HG03066 (cell line): Measurements from ENCODE around the gene CPM.

ENCODE experiments used
- ATAC-seq: cut with Tn5 transposase; IDR thresholded peaks from one replicate; pipeline ENCODE4 v1.9.1; 2021; ENCODE audit warnings: low read depth; ENCODE audit not compliant: unreplicated experiment

Gene CPM

DNA sequence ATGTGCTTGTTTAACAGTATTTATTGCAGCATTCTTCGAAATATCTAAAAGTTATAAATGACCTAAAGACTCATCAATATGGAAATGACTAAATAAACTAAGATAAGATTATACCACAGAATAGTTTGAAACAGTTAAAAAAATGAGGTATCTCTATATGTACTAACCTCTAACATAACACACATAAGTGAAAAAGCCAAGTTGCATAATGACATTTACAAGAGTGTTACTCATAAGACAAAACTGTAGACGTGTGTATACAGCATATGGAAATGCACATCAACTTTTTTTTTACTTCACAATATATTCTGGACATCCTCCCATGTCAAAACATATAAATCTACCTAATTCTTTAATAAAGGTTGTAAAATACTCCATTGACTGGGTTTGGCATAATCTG is 22.8 kb downstream of the CPM start:
- ATAC-seq, result no peak

GRCh38 chr12:68908076-68908475 is 24.9 kb downstream of the CPM start:
- ATAC-seq, result no peak

- ATAC-seq, result no peak
These were observed 27.2 kb downstream of the CPM start for GRCh38 chr12:68905733-68906132.

DNA sequence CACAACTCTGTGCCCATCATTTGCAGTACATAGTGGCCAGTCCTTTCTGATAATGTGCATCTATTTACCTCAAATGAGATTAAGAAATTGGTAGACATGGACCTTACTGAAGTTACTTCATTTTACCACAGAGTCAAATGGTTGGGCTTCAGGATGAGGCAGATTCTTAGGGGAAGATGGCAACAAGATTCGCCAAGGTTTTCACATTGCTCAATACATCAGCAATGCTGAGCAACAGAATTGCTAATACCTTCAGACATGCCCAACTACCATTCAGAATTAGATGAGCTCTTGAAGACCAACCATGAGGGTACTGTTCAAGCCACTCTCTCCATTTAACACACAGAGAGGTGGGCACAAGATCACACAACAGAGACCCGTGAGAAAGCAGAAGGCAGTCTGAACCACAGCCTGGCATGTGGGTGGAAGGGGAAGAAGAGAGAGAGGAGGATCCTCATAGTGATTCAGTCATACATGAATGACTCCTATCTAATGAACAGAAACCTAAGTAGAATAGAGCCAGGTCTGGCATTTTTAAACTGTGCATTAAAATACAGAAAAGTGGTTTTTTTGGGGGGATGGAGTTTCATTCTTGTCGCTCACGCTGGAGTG is 28.5 kb downstream of the CPM start:
- peak; percentile 58 for ATAC-seq

DNA sequence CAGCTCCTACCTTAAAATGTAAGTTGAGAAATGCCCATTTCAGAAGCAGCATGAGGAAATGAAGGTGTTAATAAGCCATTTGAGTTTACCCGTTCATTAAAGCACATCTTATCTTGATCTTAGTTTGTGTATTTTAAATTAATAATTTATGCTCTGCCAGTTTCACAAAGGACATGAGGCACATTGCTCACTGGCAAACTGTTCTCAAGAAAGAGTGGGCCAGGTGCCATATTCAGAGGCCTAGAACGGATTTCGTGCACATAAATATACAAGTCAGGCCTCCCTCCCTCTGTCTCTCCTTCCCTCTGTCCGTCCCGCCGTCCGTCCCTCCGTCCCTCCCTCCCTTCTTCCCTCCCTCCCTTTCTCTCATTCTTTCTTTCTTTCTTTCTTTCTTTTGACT is 29.5 kb downstream of the CPM start:
- no peak for ATAC-seq

DNA sequence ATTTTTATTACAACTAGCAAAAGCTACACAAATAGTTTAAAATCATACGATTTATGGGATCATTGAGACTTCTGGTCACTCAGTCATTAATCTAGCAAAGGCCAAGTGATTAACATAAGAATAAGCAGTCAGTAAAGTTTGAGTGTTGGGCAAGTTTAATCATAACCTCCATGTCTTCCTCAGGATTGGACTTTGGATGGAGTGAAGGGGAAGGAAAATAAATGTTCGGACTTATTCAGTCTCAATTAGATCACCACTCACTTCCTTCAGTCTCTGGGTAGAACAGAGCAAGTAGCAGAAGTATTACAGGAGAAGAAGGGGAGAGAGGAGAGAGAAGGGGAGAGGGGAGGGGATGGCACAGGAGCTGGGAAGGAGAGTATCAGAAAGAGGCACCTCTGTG is 31.4 kb downstream of the CPM start:
- ATAC-seq, result no peak

GRCh38 chr12:68901145-68901544 is 31.8 kb downstream of the CPM start:
- no peak for ATAC-seq

GRCh38 chr12:68900241-68900640 is 32.7 kb downstream of the CPM start:
- ATAC-seq, result no peak

DNA sequence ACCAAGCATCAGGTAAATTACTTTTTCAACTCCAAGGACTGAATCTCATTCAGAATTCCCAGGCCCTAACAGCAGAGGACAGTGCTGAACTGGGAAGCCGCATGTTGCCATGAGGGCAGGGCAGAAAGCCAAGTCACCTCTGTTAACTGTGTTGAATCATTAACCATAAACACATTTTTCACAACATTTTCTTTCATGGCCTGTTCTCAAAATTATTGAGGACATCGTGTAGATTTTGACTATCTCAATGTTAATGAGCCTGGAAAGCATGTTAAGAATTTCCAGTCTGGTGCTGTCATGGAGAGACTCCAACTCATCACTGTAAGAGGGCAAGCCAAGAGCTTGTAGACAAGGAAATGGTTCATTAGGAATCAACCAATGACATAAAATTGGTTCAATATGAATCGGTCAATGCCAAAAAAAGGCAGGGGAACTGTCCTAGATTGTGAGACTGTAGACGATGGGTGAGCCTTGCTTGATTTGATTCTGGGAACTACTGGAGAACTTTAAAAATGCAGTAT is 33.7 kb downstream of the CPM start:
- ATAC-seq, result no peak

DNA sequence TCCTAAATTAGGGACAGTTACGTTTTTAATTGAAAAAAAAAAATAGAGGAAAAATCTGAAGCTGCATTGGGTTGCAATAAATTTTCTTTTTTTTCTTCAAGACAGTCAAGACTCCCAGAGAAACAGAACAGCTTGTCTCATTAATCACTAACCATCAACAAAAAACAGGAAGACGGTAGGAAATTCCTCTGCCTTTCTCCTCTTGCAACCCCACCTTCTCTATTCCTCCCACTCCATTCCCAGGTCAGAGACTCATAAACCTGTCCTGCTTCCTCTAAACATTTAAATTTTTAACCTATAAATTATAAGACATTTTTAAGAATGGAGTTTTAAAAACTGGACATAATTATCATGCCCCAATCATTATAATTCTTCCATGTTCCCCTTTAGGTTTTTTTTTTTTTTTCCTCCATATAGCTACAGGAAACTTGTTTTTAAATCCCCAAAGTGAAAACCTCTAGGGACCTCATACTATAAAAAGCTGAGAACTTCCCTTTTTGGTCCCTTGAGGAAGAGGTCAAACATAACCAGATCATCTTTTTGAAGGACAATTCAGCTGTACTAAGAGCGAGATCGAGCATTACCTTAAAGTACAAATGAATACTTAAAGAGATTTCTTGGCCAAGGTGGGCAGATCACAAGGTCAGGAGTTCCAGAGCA is 36.0 kb downstream of the CPM start:
- no peak for ATAC-seq

DNA sequence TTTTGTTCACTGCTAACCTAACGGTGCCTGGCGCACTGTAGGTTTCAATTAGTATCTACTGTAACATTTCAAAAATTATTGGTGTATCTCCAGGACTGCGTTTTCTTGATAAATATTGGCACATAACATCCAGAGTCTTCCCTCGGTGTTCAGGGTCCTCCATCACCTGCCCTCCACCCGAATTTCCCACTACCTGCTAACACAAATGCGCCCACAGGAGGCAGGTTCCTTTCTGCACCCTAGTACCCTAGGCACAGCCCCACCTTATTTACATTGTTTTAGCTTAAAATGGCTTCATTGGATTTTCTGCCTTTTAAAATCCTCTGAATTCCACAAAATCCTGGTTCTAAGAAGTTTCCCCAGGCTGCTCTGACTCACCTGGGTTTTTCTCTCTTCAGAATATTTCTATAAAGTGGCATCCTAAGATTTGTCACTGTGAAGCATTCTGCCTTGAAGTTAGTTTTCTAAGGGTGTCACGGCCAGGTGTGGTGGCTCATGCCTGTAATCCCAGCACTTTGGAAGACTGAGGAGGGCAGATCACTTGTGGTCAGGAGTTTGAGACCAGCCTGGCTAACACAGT is 38.6 kb downstream of the CPM start:
- no peak for ATAC-seq

GRCh38 chr12:68893741-68894140 is 39.2 kb downstream of the CPM start:
- no peak for ATAC-seq

- no peak for ATAC-seq
These were observed 39.8 kb downstream of the CPM start for GRCh38 chr12:68893201-68893600.

DNA sequence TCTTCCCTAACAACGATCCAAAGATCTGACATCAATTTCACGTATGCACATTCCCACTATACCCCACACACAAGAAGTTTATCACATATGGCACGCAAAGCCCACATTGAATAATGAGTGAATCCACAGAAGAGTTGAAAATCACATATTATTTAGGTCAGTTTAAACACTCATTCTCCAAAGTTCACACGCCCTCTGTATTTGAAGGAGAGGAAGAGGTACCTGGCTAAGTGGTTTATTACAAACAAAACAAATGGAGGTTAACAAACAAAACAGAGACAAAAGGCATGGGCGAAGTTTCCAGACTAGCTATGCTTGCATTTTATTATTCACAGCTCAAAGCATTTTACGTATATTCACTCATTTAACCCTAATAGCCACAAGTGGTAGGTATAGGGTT is 41.8 kb downstream of the CPM start:
- ATAC-seq, result no peak

DNA sequence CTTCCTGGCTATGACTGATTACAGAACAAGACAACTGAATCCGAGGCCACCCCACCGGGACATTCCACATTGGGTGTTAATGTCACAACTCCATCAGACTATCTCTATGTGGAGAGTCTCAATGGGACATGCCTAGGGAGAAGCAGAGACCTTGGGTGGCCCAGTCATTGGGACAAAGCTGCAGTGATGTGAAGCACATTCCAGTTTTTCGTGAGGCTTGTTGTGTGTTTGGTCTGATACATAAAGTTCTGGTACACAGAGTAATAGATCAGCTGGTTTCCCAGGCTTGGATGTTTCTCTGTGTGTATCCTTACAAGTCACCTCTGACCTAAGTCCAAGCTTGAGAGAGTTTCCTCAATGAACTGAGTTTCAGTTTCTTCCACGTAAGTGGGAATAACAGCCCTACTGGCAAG is 42.3 kb downstream of the CPM start:
- ATAC-seq, result no peak

DNA sequence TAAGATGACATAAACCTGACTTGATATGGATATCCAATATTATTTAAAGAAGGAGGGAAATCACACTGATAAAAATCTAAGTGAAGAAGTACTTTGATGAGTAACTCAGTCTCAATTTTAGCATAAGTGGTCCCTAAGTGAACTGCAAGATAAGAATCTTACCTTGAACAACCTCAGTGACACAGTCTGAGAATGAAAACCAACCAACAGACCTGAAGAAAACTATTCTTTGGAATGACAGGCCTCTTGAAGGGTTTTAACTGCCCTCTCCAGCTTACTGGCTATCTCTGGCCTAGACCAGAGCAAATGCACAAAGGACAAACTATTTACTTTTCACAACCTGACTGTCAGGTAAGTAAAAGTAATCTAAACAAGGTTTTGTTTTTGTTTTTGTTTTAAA is 44.7 kb downstream of the CPM start:
- ATAC-seq, result no peak

DNA sequence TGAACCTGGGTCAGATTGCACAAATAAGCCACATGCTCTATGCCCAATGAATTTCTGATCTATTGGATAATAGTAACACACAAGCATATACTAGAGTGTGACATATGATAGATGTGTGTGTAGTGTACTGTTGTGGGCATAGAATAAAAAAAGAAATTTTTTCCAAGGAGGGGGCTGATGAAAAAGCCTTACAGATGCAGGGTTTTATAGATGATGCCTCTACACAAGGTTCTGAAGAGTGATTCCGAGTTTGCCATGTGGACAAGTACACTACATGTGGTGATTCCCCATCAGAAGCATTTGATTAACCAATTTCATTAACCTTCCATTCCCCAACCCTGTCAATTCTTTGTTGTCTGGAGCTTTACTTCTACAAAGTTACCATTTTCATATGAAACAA is 45.3 kb downstream of the CPM start:
- ATAC-seq, result no peak

DNA sequence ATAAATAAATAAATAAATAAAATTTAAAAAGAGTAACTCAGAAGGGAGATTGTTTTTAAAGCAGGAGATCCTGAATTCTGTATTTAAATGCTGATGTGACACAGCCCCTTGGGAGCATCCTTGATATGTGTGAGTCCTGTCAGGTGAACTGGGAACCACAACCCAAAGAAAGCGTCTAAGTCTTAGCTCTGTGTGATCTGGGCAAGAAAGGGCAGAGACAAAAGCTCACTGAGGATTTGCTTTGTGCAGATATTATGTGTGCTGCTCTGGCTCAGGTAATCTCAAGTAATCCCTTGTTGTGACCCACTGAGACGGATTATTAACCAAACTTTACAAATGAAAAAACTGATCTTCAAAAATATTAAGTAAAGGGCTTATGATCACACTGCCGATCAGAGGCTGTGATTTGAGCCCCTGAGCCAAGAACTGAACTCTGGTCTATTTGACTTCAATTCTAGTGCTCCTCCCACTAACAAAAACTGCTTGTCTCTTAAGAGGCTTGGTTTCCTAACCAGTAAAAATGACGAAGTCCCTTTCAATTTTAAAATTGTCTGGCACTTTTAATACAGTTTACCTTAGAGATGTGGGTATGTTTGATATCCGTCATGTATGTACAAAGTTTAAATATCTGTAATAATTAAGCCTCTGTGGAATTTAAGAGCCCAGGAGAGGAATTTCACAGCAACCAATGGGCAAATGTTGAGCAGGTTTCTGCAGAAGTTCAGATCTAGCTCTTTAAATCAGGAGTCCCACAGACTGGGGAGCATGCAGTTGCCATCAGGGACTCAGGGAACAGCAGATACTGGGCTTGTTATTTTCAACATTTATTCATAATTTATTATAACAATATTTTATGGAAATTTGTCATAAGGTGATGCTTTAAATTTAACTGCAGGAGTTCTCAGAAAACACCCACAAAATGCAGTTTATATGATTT is 46.1 kb downstream of the CPM start:
- no peak for ATAC-seq

GRCh38 chr12:68885381-68885780 is 47.6 kb downstream of the CPM start:
- no peak for ATAC-seq

GRCh38 chr12:68884251-68884650 is 48.7 kb downstream of the CPM start:
- ATAC-seq, result no peak

DNA sequence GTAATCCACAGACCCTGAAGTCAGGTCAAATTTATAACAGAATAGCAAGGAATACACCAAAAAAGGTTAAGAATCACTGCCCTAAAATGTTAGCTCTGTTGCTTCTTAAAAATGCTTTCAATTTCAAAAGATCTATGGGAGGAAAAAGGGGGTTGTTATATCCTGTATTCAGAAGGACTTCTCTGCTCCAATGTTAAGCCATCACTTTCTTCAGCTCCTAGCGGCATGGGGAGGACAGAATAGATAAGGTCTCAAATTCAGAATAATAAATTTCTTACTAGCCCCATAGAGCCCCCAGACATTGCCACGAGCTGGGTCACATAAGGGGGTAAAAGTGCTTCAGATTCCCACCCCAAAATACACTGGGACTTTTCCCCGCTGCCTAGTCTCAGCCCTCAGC is 49.8 kb downstream of the CPM start:
- ATAC-seq, result no peak
